HL-60 (cell line): Measurements from ENCODE around the gene SENP7.

ENCODE experiments used
- DNase-seq, 2 experiments: peaks; one replicate each; pipeline ENCODE4 v3.0.0-alpha.2; 2010 to 2020; ENCODE audit warnings: low read depth in 1 of 2, low spot score in 1 of 2
- H3K27ac ChIP-seq: fragments of 250-450 bp; sonication (Bioruptor Pico); replicated peaks from 2 replicates; pipeline ENCODE4 v1.5.1; 2020; ENCODE audit warnings: mild to moderate bottlenecking, moderate library complexity
- H3K27me3 ChIP-seq: fragments of 250-450 bp; sonication (Bioruptor Pico); 2 replicates; pipeline ENCODE4 v1.5.1; 2021; ENCODE audit warnings: mild to moderate bottlenecking, moderate library complexity; ENCODE audit not compliant: insufficient read depth, poor library complexity, severe bottlenecking
- H3K4me3 ChIP-seq: replicated peaks from 2 replicates; pipeline ENCODE4 v1.5.1; 2011; ENCODE audit warnings: mild to moderate bottlenecking, control low read depth, low read length; ENCODE audit not compliant: insufficient read depth
- CTCF ChIP-seq: IDR thresholded peaks from one replicate; pipeline ENCODE4 v1.5.1; 2011; ENCODE audit warnings: low read length, control low read depth, inconsistent platforms; ENCODE audit not compliant: insufficient read depth
- GABPA ChIP-seq: IDR thresholded peaks from 2 replicates; pipeline ENCODE4 v1.6.1; 2012; ENCODE audit warnings: low read depth
- POLR2AphosphoS5 ChIP-seq: IDR thresholded peaks from 2 replicates; pipeline ENCODE4 v1.6.1; 2012; ENCODE audit warnings: low read depth
- REST ChIP-seq: IDR thresholded peaks from 2 replicates; pipeline ENCODE4 v1.6.1; 2012; ENCODE audit warnings: low read depth; ENCODE audit not compliant: insufficient replicate concordance
- SPI1 ChIP-seq: IDR thresholded peaks from 2 replicates; pipeline ENCODE4 v1.6.1; 2012; ENCODE audit warnings: low read depth, mild to moderate bottlenecking, borderline replicate concordance

SENP7 gene

GRCh38 chr3:101384426-101384825, 128.6 kb downstream of the SENP7 start:
- Histone ChIP-seq H3K4me3 (no peak overlapping the region), H3K27me3 (no peaks in the 10 kb centered on the region), H3K27ac (no peak overlapping the region)
- no peak for DNase-seq
- TF ChIP-seq REST, result no peak

- DNase-seq, result no peak
- TF ChIP-seq POLR2AphosphoS5, result no peak
- TF ChIP-seq CTCF, result no peak
- no peak for TF ChIP-seq GABPA
- TF ChIP-seq SPI1, result no peak
- no peak for TF ChIP-seq REST
- Histone ChIP-seq H3K4me3 (no peak overlapping the region), H3K27me3 (no peaks in the 10 kb centered on the region), H3K27ac (no peak overlapping the region)
Measured at GRCh38 chr3:101383656-101384055, 129.4 kb downstream of the SENP7 start.

GRCh38 chr3:101383156-101383575, 129.8 kb downstream of the SENP7 start:
- DNase-seq, result no peak
- Histone ChIP-seq H3K27ac (no peak overlapping the region), H3K27me3 (no peaks in the 10 kb centered on the region), H3K4me3 (no peak overlapping the region)
- TF ChIP-seq POLR2AphosphoS5 (no peak), CTCF (no peak), SPI1 (no peak)

- no peak for DNase-seq
- no peak overlapping the region for H3K27ac ChIP-seq
Measured at GRCh38 chr3:101381809-101382208, 131.2 kb downstream of the SENP7 start.

More at GRCh38 chr3:101381809-101382208, 131.2 kb downstream of the SENP7 start:
- Histone ChIP-seq H3K27me3 (no peaks in the 10 kb centered on the region), H3K4me3 (no peak overlapping the region)
- TF ChIP-seq GABPA (no peak), REST (no peak), SPI1 (no peak), POLR2AphosphoS5 (no peak), CTCF (peak; percentile 2)
